GM21619 (cell line): Measurements from ENCODE around the gene ZFAND3.
"Not testable (repeated sequence)": the region's sequence is repeated elsewhere in the genome, so short reads cannot be mapped to it uniquely, and the experiment has no call there.

Source experiments
- ATAC-seq: cut with Tn5 transposase; IDR thresholded peaks from one replicate; pipeline ENCODE4 v1.9.1; 2021; ENCODE audit not compliant: unreplicated experiment

ZFAND3 gene

GRCh38 chr6:37891072-37891471, 71.5 kb downstream of the ZFAND3 start:
- no peak for ATAC-seq

DNA sequence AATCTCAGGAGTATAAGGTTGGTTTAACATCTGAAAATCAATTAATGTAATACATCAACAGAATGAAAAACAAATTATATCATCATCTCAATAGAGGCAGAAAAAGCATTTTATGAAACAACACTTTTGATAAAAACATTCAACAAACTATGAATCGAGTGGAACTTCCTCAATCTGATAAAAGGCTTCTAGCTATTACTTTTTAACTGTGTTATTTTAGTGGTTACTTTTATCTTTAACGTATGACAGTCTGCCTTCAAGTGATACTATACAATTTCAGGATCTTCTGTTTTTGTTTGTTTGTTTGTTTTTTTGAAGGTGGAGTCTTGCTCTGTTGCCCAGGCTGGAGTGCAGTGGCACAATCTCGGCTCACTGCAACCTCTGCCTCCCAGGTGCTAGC, 73.7 kb downstream of the ZFAND3 start:
- ATAC-seq, result no peak

DNA sequence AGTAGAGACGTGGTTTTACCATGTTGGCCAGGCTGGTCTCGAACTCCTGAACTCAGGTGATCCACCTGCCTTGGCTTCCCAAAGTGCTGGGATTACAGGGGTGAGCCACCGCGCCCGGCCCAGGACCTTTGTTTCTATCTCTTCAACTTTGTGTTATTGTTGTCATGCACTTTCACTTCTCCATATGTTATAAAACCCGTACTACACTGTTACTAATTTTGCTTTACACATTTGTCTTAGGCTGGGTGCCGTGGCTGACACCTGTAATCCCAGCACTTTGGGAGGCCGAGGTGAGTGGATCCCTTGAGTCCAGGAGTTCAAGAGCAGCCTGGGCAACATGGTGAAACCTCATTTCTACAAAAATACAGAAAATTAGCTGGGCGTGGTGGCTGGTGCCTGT, 74.2 kb downstream of the ZFAND3 start:
- not testable (repeated sequence) for ATAC-seq

DNA sequence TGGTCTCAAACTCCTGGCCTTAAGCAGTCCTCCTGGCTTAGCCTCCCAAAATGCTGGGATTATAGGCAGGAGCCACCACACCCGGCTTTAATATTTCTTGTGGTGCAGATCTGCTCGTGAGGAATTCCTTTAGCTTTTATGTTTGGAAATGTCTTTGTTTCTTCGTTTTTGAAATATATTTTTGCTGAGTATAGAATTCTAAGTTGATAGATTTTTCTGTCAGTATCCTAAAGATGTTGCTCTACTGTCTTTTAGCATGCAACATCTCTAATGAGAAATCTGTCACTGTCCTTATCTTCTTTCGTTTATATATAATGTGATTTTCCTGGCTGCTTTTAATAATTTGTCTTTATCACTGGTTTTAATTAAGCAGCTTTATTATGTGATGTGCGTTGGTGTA, 75.1 kb downstream of the ZFAND3 start:
- ATAC-seq, result no peak

DNA sequence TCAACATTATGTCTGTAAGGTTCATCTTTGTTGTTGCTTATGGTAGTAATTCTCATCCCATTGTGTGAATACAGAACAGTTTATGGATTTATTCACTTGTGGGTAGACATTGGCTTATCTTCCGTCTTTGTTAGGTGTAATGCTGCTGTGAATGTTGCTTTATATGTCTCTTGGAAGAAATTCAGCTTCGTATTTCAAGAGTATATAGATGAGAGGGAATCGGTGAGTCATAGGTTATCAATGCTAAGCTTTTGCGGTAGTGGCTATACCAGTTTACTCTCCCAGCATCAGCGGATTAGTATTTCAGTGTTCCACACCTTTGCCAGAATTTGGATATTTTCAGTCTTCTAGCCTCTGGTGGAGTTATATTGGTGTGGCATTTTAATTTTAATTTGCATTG, 77.8 kb downstream of the ZFAND3 start:
- no peak for ATAC-seq

DNA sequence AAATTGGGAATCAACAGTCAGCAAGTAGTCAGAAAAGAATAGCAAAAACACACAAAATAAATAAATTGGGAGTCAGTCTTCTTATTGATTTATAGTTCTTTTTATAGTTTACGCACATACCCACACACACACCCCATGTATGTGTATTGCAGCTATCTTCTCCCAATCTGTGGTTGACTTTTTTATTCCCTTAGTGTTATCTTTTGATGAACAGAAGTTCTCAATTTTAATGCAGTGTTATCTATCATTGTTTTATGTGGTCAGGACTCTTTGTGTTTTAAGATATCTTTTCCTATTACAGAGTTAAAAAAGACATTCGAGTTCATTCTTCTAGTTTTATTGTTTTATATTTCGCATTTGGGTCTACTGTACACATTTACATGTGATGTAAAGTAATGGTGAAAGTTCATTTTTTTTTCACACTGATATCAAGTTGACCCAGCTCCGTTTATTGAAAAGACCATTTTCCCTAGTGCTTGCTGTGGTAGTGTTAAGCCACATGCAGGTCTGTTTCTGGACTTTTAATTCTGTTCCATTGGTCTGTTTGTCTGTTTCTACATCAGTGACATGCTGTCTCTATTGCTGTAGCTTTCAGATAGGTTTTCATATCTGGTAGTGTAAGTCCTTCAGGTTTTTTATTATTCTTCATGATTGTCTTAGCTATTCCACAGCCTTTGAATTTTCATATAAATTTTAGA, 78.4 kb downstream of the ZFAND3 start:
- ATAC-seq, result no peak

GRCh38 chr6:37903351-37904340, 84.1 kb downstream of the ZFAND3 start:
- no peak for ATAC-seq

DNA sequence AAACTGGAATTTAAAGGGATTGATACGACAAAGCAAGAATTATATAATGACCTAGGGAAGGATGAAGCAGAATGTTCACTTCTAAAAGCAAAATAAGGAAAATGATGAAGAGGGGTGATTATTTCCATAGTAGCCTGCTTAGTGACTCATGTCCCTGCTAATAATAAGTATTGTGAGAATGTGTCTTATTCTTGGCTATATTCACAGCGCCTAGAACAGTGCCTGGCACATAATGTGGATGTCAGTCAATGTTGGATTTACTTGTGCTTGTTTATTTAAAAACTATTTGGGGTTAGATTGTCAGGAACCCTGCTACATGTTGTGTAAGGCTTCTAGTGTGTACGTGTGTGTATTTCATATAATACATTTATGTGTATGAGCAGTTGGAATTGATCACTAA, 85.1 kb downstream of the ZFAND3 start:
- ATAC-seq, result no peak

DNA sequence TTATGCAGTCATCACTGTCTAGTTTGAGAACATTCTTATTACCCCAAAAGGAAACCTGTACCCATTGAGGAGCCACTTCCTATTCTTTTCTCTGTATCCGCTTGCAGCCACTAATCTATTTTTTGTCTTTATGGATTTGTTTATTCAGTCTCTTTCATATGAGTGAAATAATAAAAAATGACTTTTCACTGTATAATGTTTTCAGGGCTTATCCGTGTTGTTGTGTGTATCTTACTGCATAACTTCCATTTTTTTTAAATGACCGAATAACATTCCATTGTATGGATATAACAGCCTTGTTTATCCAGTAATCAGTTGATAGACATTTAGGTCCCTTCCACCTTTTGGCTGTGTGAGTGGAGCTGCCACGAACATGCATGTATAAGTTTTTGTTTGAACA, 86.6 kb downstream of the ZFAND3 start:
- no peak for ATAC-seq

- no peak for ATAC-seq
Observed at GRCh38 chr6:37910998-37911397, 91.5 kb downstream of the ZFAND3 start.

GRCh38 chr6:37913210-37913609, 93.7 kb downstream of the ZFAND3 start:
- no peak for ATAC-seq

- no peak for ATAC-seq
Observed at GRCh38 chr6:37915463-37915862, 95.9 kb downstream of the ZFAND3 start.

GRCh38 chr6:37916149-37916548, 96.6 kb downstream of the ZFAND3 start:
- ATAC-seq, result no peak

- ATAC-seq, result no peak
Observed at GRCh38 chr6:37916675-37917074, 97.1 kb downstream of the ZFAND3 start.

DNA sequence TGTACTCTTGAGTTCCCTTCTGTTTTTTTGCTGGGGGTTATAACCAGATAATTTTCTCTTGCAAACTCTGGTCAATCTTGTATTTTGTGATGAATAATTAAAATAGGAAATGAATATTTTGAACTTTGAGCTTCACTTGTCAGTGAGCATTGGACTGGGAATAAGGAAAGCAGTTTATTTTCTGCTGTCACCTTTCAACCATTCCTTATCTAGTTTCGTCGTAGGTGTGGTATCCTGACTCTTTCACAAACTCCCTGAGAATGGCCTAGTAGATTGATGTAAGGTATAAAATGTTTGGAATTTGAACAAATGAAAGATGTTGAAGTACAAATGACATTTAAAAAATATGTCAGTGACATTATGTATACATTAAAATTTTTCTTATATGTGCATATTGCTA, 98.0 kb downstream of the ZFAND3 start:
- no peak for ATAC-seq

- no peak for ATAC-seq
Observed at GRCh38 chr6:37919417-37920157, 100.1 kb downstream of the ZFAND3 start.

GRCh38 chr6:37920667-37921066, 101.1 kb downstream of the ZFAND3 start:
- ATAC-seq, result no peak

GRCh38 chr6:37922563-37922962, 103.0 kb downstream of the ZFAND3 start:
- no peak for ATAC-seq

DNA sequence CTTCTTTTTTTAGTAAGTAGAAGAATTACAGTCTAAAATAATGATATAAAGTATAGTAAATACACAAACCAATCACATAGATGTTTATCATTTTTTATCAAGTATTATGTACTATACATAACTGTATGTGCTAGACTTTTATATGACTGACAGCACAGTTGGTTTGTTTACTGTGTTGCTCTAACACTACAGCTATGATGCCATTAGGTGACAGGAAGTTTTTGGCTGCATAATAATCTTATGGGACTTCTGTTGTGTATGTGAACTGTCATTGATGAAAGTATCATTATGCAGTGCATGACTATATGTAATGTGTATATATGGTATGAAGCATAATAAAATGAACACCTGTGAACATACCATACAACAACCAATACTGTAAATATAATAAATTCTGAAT, 104.0 kb downstream of the ZFAND3 start:
- ATAC-seq, result no peak

- ATAC-seq, result no peak
Observed at GRCh38 chr6:37926661-37927060, 107.1 kb downstream of the ZFAND3 start.

DNA sequence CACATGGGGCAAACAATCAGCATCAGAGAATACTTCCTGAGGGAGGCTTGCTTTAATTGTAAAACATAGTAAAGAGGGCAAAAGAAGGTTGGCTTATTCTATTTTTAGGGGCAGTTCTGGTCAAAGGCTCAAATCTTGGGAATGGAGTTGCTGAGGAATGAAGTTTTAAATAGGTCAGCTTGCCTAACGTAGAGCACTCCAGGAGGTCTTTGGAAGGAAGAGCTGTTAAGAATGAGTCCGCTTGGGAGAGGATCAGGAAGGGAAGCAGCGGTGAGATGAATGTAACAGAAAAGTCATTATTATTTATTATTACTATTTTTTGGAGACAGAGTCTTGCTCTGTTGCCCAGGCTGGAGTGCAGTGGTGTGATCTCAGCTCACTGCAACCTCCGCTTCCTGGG, 108.7 kb downstream of the ZFAND3 start:
- no peak for ATAC-seq
